Heart left ventricle (tissue), 13 donors: ENCODE measurements around the gene UFC1.

Experiments
- POLR2A ChIP-seq, 2 donors: fragments of 450-650 bp; IDR thresholded peaks; one replicate each; pipeline ENCODE4 v1.6.1; 2017; ENCODE audit warnings: antibody characterized with exemption in 2 of 2, mild to moderate bottlenecking in 2 of 2, moderate library complexity in 2 of 2
- TF ChIP-seq, protein P1 (sequence below), 12 donors: fragments of 200-600 bp; sonication (generic) in 4 of 12; IDR thresholded peaks; one replicate each; pipeline versions ENCODE4 v1.5.0 to v1.8.0; 2018 to 2022; ENCODE audit warnings: antibody characterized with exemption in 12 of 12, mild to moderate bottlenecking in 5 of 12
- donor health status: ischemic (EF 13 %, LVEDD 7.1; RV severe dilation, severe dysfunction).
- donor health status: DM: no; HTN: yes; CAD: no.
- donor health status: DM: no; HTN: no; CAD: no.
- donor health status: ischemic (EF 25% LVEDD 6.9; RV normal size, moderate dysfunction).
- donor health status: ischemic (EF 25% LVEDD 5.7; RV mildly dilated, moderate dysfunction).
- donor health status: ischemic (EF 35%, LVEDD 5.7; RV mildly dilated, moderate dysfunction).
- donor health status: nonischemic (EF 11% LVEDD 7.7; RV severe dilation, severe dysfunction).
- donor health status: DM: yes; HTN: yes; CAD: no.
- donor health status: PGD.
- donor health status: ischemic (EF 29% LVEDD 5.4; RV normal size, mild dysfunction).
- donor health status: nonischemic (EF 23%, LVEDD 6.1; RV moderate dilation, normal function).

DNA sequence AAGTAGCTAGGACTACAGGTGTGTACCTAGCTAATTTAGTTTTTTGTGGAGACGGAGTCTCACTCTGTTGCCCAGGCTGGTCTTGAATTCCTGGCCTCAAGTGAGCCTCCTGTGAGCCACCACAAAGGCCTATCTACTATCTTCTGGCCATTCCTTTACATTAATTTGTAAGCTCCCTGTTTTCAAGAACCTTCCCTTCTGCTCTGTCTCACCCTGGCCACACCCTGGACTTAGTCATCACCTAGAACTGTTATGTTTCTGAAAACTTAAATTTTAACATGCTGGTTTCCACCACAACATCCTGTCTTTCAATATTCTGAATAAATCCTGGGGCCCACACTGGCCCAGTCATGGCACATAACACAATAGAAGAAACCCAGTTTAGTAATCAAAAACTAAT lies 28.4 kb downstream of the UFC1 start:
- TF ChIP-seq POLR2A (IDR thresholded peaks at IDR 0.05): no peak
- TF ChIP-seq, protein P1, sequence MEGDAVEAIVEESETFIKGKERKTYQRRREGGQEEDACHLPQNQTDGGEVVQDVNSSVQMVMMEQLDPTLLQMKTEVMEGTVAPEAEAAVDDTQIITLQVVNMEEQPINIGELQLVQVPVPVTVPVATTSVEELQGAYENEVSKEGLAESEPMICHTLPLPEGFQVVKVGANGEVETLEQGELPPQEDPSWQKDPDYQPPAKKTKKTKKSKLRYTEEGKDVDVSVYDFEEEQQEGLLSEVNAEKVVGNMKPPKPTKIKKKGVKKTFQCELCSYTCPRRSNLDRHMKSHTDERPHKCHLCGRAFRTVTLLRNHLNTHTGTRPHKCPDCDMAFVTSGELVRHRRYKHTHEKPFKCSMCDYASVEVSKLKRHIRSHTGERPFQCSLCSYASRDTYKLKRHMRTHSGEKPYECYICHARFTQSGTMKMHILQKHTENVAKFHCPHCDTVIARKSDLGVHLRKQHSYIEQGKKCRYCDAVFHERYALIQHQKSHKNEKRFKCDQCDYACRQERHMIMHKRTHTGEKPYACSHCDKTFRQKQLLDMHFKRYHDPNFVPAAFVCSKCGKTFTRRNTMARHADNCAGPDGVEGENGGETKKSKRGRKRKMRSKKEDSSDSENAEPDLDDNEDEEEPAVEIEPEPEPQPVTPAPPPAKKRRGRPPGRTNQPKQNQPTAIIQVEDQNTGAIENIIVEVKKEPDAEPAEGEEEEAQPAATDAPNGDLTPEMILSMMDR (IDR thresholded peaks at IDR 0.05): no peak
